Psoas muscle (tissue), 8 donors: ENCODE data around the gene BICDL1. TPM values are rescaled to one million over a fixed set of nuclear protein-coding genes. Genes with fewer than 3 reads are reported as not detected.

ENCODE experiments used
- ATAC-seq, 4 donors: fragments of 200-7000 bp; cut with Tn5 transposase; one replicate each; pipeline ENCODE4 v1.9.1; 2020; ENCODE audit warnings: moderate library complexity in 3 of 4, mild to moderate bottlenecking in 2 of 4
- DNase-seq, 2 donors: peaks; one replicate each; pipeline ENCODE4 v3.0.0-alpha.2; 2020
- H3K27ac ChIP-seq: fragments of 200-600 bp; one replicate; pipeline ENCODE4 v1.8.0; 2022
- H3K27me3 ChIP-seq, 3 donors: fragments of 200-600 bp in 1 of 3; one replicate each; pipeline versions ENCODE4 v1.6.1 to v1.8.0; 2013 to 2022; ENCODE audit warnings: low read length in 2 of 3, mild to moderate bottlenecking in 2 of 3, moderate library complexity in 1 of 3; ENCODE audit not compliant: insufficient read depth in 3 of 3
- H3K36me3 ChIP-seq, 2 donors: fragments of 200-600 bp in 1 of 2; one replicate each; pipeline versions ENCODE4 v1.6.1 to v1.8.0; 2013 to 2022; ENCODE audit warnings: low read depth in 1 of 2, mild to moderate bottlenecking in 1 of 2, moderate library complexity in 1 of 2; ENCODE audit not compliant: insufficient read depth in 1 of 2
- H3K4me1 ChIP-seq: fragments of 200-600 bp; one replicate; pipeline ENCODE4 v1.8.0; 2022
- H3K4me3 ChIP-seq: fragments of 200-600 bp; one replicate; pipeline ENCODE4 v1.8.0; 2022; ENCODE audit warnings: mild to moderate bottlenecking
- H3K9me3 ChIP-seq: fragments of 200-600 bp; one replicate; pipeline ENCODE4 v1.8.0; 2022
- CTCF ChIP-seq: fragments of 200-600 bp; IDR thresholded peaks from one replicate; pipeline ENCODE4 v1.8.0; 2022; ENCODE audit warnings: antibody characterized with exemption
- WGBS, 3 donors: extraction: QIAGEN DNeasy Blood & Tissue Kit; methylation state at CpG; one replicate each; pipeline versions ENCODE4 v1.1.6 to v1.1.7; 2013; 5-methylcytosine and 5-hydroxymethylcytosine counted together
- intact Hi-C, 2 donors: fragments of 100-400 bp; cut with DNase I; formaldehyde crosslinking; loops; one replicate each; pipeline versions ENCODE4 v1.11.0 to v1.14.2; 2022
- polyA plus RNA-seq, 3 donors: library from polyadenylated mRNA; stranded (reverse); fragments of 200-250 nt; gene quantifications; one replicate each; pipeline ENCODE4 v1.2.3, GENCODE V29; 2013
- total RNA-seq, 4 donors: library from RNA; stranded (reverse); fragmentation: NEBNext Ultra II Directional in 2 of 4; extraction: Animal tissue kit (Norgen Biotek cat#: 25700) in 2 of 4; gene quantifications; one replicate each; pipeline versions ENCODE4 v1.2.1 to v1.2.4, GENCODE V29; 2021 to 2023
- donor health status: healthy with polysubstance abuse.
- donor health status: DM: no; HTN: no; CAD: no; lungs with moderate emphysema.
- donor health status: Bipolar disorder and iron deficiency.
- donor health status: healthy.
- donor health status: DM: yes; HTN: yes; CAD: no.
- donor health status: DM: no; HTN: no; CAD: no.
- donor health status: DM: no; HTN: no; CAD: no.
- donor health status: DM: yes; HTN: yes; CAD: no.

Gene BICDL1
- total and polyA plus RNA-seq, 7 donors, result 0.05 to 0.22 (median 0.11) TPM; not detected in 1

GRCh38 chr12:120136093-120136770 is 147.2 kb downstream of the BICDL1 start:
- no peak overlapping the region for H3K27ac ChIP-seq
- intact Hi-C loops, result loop anchor here in 1 of 2 donors (5.0 kb wide), 1 partner anchor 41 kb away; no protein-coding TSS in a partner anchor
- H3K9me3 ChIP-seq, result no peaks in the 10 kb centered on the region
- TF ChIP-seq CTCF, result no peak
- H3K27me3 ChIP-seq, result no peaks in the 10 kb centered on the region
- 65 to 73% (median 69%) methylated on average over 11 of the region's 11 CpGs for WGBS, 3 donors
- no peak overlapping the region for H3K4me3 ChIP-seq
- peaks cover 14 to 100% of the 10 kb centered on the region in 2 donors for H3K36me3 ChIP-seq
- DNase-seq (no peak), ATAC-seq (peak; percentile 46 to 70 (median 64))
- H3K4me1 ChIP-seq, result no peaks in the 10 kb centered on the region

GRCh38 chr12:120137833-120138232 is 148.8 kb downstream of the BICDL1 start:
- Histone ChIP-seq H3K36me3 (peaks cover 19 to 100% of the 10 kb centered on the region in 2 donors), H3K27ac (no peak overlapping the region), H3K27me3 (no peaks in the 10 kb centered on the region), H3K9me3 (no peaks in the 10 kb centered on the region), H3K4me3 (no peak overlapping the region), H3K4me1 (no peaks in the 10 kb centered on the region)
- intact Hi-C loops, result loop anchor here in 1 of 2 donors (5.0 kb wide), 1 partner anchor 39 kb away; no protein-coding TSS in a partner anchor
- DNase-seq (no peak), ATAC-seq (peak in 1 of 4 donors; percentile 60)
- 61 to 77% (median 65%) methylated on average over 11 of the region's 11 CpGs for WGBS, 3 donors
- no peak for TF ChIP-seq CTCF

- Histone ChIP-seq H3K9me3 (no peaks in the 10 kb centered on the region), H3K4me3 (no peak overlapping the region), H3K4me1 (no peaks in the 10 kb centered on the region), H3K27me3 (no peaks in the 10 kb centered on the region), H3K27ac (no peak overlapping the region), H3K36me3 (peaks cover 15 to 100% of the 10 kb centered on the region in 2 donors)
- WGBS, 3 donors, result 80 to 83% (median 82%) methylated on average over 9 of the region's 9 CpGs
- ATAC-seq (no peak), DNase-seq (no peak)
- intact Hi-C loops, result loop anchor here in 1 of 2 donors (5.0 kb wide), 1 partner anchor 39 kb away; no protein-coding TSS in a partner anchor
- no peak for TF ChIP-seq CTCF
Measured at GRCh38 chr12:120138366-120138765, 149.3 kb downstream of the BICDL1 start.

GRCh38 chr12:120139958-120140357 is 150.9 kb downstream of the BICDL1 start:
- ATAC-seq (no peak), DNase-seq (no peak)
- 67 to 85% (median 78%) methylated on average over 5 of the region's 5 CpGs for WGBS, 3 donors
- H3K9me3 ChIP-seq, result no peaks in the 10 kb centered on the region
- H3K4me1 ChIP-seq, result no peaks in the 10 kb centered on the region
- TF ChIP-seq CTCF, result no peak
- no peak overlapping the region for H3K27ac ChIP-seq
- peaks cover 16 to 100% of the 10 kb centered on the region in 2 donors for H3K36me3 ChIP-seq
- H3K27me3 ChIP-seq, result no peaks in the 10 kb centered on the region
- intact Hi-C loops, result loop anchor here in 1 of 2 donors (5.0 kb wide), 1 partner anchor 37 kb away; no protein-coding TSS in a partner anchor
- no peak overlapping the region for H3K4me3 ChIP-seq
